Neural cell (in vitro differentiated cells): ENCODE results near the gene ATXN7L1. TPM values are rescaled to one million over a fixed set of nuclear protein-coding genes. Genes with fewer than 3 reads are reported as not detected.

Experiments used
- H2AFZ ChIP-seq: fragments of 200-600, 300-800 bp; sonication (generic), shearing (Covaris generic); 2 replicates; pipeline ENCODE4 v1.6.0; 2014; ENCODE audit warnings: low read depth, mild to moderate bottlenecking, antibody characterized with exemption, low read length, moderate library complexity
- H3F3A ChIP-seq: fragments of 200-600 bp; shearing (Covaris generic); 2 replicates; pipeline ENCODE4 v1.6.1; 2016; ENCODE audit warnings: mild to moderate bottlenecking, moderate library complexity, mixed read lengths, antibody characterized with exemption, low read length; ENCODE audit not compliant: insufficient read depth, poor library complexity, severe bottlenecking
- H3K27ac ChIP-seq: fragments of 200-600, 300-800 bp; sonication (generic), shearing (Covaris generic); 2 replicates; pipeline ENCODE4 v1.5.1; 2014; ENCODE audit warnings: mild to moderate bottlenecking, low read length, moderate library complexity
- H3K27me3 ChIP-seq: fragments of 300-800, 200-600 bp; sonication (generic), shearing (Covaris generic); 2 replicates; pipeline ENCODE4 v1.6.0; 2014; ENCODE audit warnings: mild to moderate bottlenecking, low read depth, low read length, moderate library complexity; ENCODE audit not compliant: insufficient read depth
- H3K36me3 ChIP-seq: fragments of 300-800, 200-600 bp; sonication (generic), shearing (Covaris generic); 2 replicates; pipeline ENCODE4 v1.5.1; 2014; ENCODE audit warnings: mild to moderate bottlenecking, antibody characterized with exemption, low read length, moderate library complexity; ENCODE audit not compliant: insufficient read depth
- H3K4me2 ChIP-seq: fragments of 300-800, 200-600 bp; sonication (generic), shearing (Covaris generic); 2 replicates; pipeline ENCODE4 v1.6.0; 2014; ENCODE audit warnings: mild to moderate bottlenecking, low read length
- H3K4me3 ChIP-seq: fragments of 300-800, 200-600 bp; sonication (generic), shearing (Covaris generic); 2 replicates; pipeline ENCODE4 v1.5.1; 2014; ENCODE audit warnings: mild to moderate bottlenecking, low read length, moderate library complexity
- H3K79me2 ChIP-seq: fragments of 200-600 bp; shearing (Covaris generic); replicated peaks from 2 replicates; pipeline ENCODE4 v1.6.0; 2014; ENCODE audit warnings: mild to moderate bottlenecking, low read length, moderate library complexity; ENCODE audit not compliant: insufficient read depth
- H3K9ac ChIP-seq: fragments of 300-800, 200-600 bp; sonication (generic), shearing (Covaris generic); 2 replicates; pipeline ENCODE4 v1.6.1; 2016; ENCODE audit warnings: mild to moderate bottlenecking, low read length, mixed read lengths
- H3K9me2 ChIP-seq: fragments of 200-600 bp; shearing (Covaris generic); 2 replicates; pipeline ENCODE4 v1.6.1; 2016; ENCODE audit warnings: mild to moderate bottlenecking, low read length, mixed read lengths; ENCODE audit not compliant: insufficient read depth
- H3K9me3 ChIP-seq: fragments of 200-600, 300-800 bp; sonication (generic), shearing (Covaris generic); 2 replicates; pipeline ENCODE4 v1.6.1; 2016; ENCODE audit warnings: mild to moderate bottlenecking, mixed run types, low read length, moderate library complexity, mixed read lengths
- H4K20me1 ChIP-seq: fragments of 200-600 bp; shearing (Covaris generic); 2 replicates; pipeline ENCODE4 v1.6.1; 2016; ENCODE audit warnings: mild to moderate bottlenecking, mixed run types; ENCODE audit not compliant: insufficient read depth
- CTCF ChIP-seq: fragments of 450-650 bp; IDR thresholded peaks from 2 replicates; pipeline ENCODE4 v1.5.1; 2014; ENCODE audit warnings: antibody characterized with exemption, mild to moderate bottlenecking, moderate library complexity; ENCODE audit not compliant: poor library complexity, severe bottlenecking
- EP300 ChIP-seq: fragments of 450-650 bp; conservative IDR thresholded peaks from 2 replicates; pipeline ENCODE4 v1.6.1; 2014; ENCODE audit warnings: antibody characterized with exemption, mild to moderate bottlenecking, moderate library complexity; ENCODE audit not compliant: poor library complexity, severe bottlenecking
- EZH2 ChIP-seq: fragments of 200-600, 300-800 bp; shearing (Covaris generic), sonication (generic); IDR thresholded peaks from 2 replicates; pipeline ENCODE4 v1.6.1; 2014; ENCODE audit warnings: antibody characterized with exemption, low read length, borderline replicate concordance, mild to moderate bottlenecking; ENCODE audit not compliant: insufficient read depth, poor library complexity, severe bottlenecking
- MXI1 ChIP-seq: fragments of 450-650 bp; conservative IDR thresholded peaks from 2 replicates; pipeline ENCODE4 v1.6.1; 2014; ENCODE audit warnings: antibody characterized with exemption, mild to moderate bottlenecking; ENCODE audit not compliant: poor library complexity, severe bottlenecking
- POLR2AphosphoS5 ChIP-seq: IDR thresholded peaks from 2 replicates; pipeline ENCODE4 v1.6.1; 2012
- RAD21 ChIP-seq: fragments of 450-650 bp; conservative IDR thresholded peaks from 2 replicates; pipeline ENCODE4 v1.6.1; 2014; ENCODE audit warnings: antibody characterized with exemption, mild to moderate bottlenecking, moderate library complexity
- REST ChIP-seq: IDR thresholded peaks from 2 replicates; pipeline ENCODE4 v1.6.1; 2012; ENCODE audit warnings: borderline replicate concordance
- SMC3 ChIP-seq: fragments of 450-650 bp; conservative IDR thresholded peaks from 2 replicates; pipeline ENCODE4 v1.6.1; 2014; ENCODE audit warnings: antibody characterized with exemption, mild to moderate bottlenecking, moderate library complexity; ENCODE audit not compliant: poor library complexity
- TAF1 ChIP-seq: IDR thresholded peaks from 2 replicates; pipeline ENCODE4 v1.6.1; 2012; ENCODE audit warnings: low read depth
- polyA plus RNA-seq: library from polyadenylated mRNA; depleted of rRNA; stranded (reverse); fragments of >200 nt; gene quantifications from 2 replicates; pipeline ENCODE4 v1.2.3, GENCODE V29; 2014

Gene ATXN7L1
- polyA plus RNA-seq, 1 donor from 2014 or later = 4.3 TPM

- Histone ChIP-seq H3K9me2 (no peaks in the 10 kb centered on the region), H3K27ac (no peak overlapping the region), H4K20me1 (no peaks in the 10 kb centered on the region), H3K36me3 (no peaks in the 10 kb centered on the region), H3F3A (peaks cover 2% of the 10 kb centered on the region), H3K9ac (no peak overlapping the region), H2AFZ (no peak overlapping the region), H3K79me2 (peaks cover 4% of the 10 kb centered on the region), H3K4me3 (no peak overlapping the region), H3K9me3 (no peaks in the 10 kb centered on the region), H3K4me2 (no peak overlapping the region), H3K27me3 (no peaks in the 10 kb centered on the region)
- TF ChIP-seq EP300 (no peak), CTCF (no peak), TAF1 (no peak), REST (no peak), EZH2 (no peak), SMC3 (no peak), MXI1 (no peak), POLR2AphosphoS5 (no peak), RAD21 (no peak)
These were observed 108.3 kb downstream of the ATXN7L1 start for GRCh38 chr7:105768117-105768516.

GRCh38 chr7:105766421-105767073, 109.9 kb downstream of the ATXN7L1 start:
- no peaks in the 10 kb centered on the region for H3K9me3 ChIP-seq
- no peaks in the 10 kb centered on the region for H3K36me3 ChIP-seq
- H4K20me1 ChIP-seq = no peaks in the 10 kb centered on the region
- no peak overlapping the region for H3K27ac ChIP-seq
- H2AFZ ChIP-seq = no peak overlapping the region
- peaks cover 2% of the 10 kb centered on the region for H3F3A ChIP-seq
- no peaks in the 10 kb centered on the region for H3K9me2 ChIP-seq
- no peak for TF ChIP-seq SMC3
- no peak for TF ChIP-seq CTCF
- no peak for TF ChIP-seq RAD21
- no peak for TF ChIP-seq MXI1
- no peak for TF ChIP-seq EP300
- TF ChIP-seq REST = no peak
- no peak for TF ChIP-seq POLR2AphosphoS5
- no peak for TF ChIP-seq EZH2
- TF ChIP-seq TAF1 = no peak
- H3K4me3 ChIP-seq = no peak overlapping the region
- no peaks in the 10 kb centered on the region for H3K27me3 ChIP-seq
- H3K4me2 ChIP-seq = no peak overlapping the region
- H3K9ac ChIP-seq = no peak overlapping the region
- no peaks in the 10 kb centered on the region for H3K79me2 ChIP-seq
